Spleen (tissue), 7 donors: ENCODE results near the gene CHCT1.
"Not testable (repeated sequence)": the region's sequence is repeated elsewhere in the genome, so short reads cannot be mapped to it uniquely, and the experiment has no call there.

Experiments
- CTCF ChIP-seq, 11 experiments: fragments of 200-600 bp in 7 of 11; fragments of 450-650 bp in 4 of 11; sonication (generic) in 4 of 11; IDR thresholded peaks in 8 of 11; conservative IDR thresholded peaks in 3 of 11; 1 replicate in 7 of 11; 2 replicates in 4 of 11; pipeline versions ENCODE4 v1.4.0 to v1.8.0; 2016 to 2021; ENCODE audit warnings: antibody characterized with exemption in 11 of 11, inconsistent platforms in 4 of 11, mild to moderate bottlenecking in 1 of 11
- POLR2A ChIP-seq, 3 donors: fragments of 450-650 bp; IDR thresholded peaks; one replicate each; pipeline ENCODE4 v1.5.1; 2017; ENCODE audit warnings: antibody characterized with exemption in 3 of 3, mild to moderate bottlenecking in 1 of 3
- POLR2AphosphoS5 ChIP-seq, 3 donors: sonication (generic); formaldehyde crosslinking; IDR thresholded peaks; one replicate each; pipeline ENCODE4 v1.5.1; 2017; ENCODE audit warnings: antibody characterized with exemption in 3 of 3
- donor health status: DM: no; HTN: no; CAD: no; lungs with moderate emphysema.
- donor health status: DM: no; HTN: no; CAD: no.
- donor health status: DM: no; HTN: no; CAD: no.

- TF ChIP-seq CTCF (IDR thresholded peaks at IDR 0.05 in 8 of 11, conservative IDR thresholded peaks at IDR 0.05 in 3 of 11); POLR2A (IDR thresholded peaks at IDR 0.05); POLR2AphosphoS5 (IDR thresholded peaks at IDR 0.05): not testable (repeated sequence)
These were observed 37.4 kb upstream of the CHCT1 start for GRCh38 chr17:60384921-60385320.
